Measurements from ENCODE around the gene PABPN1L. TPM values are rescaled to one million over a fixed set of nuclear protein-coding genes. Genes with fewer than 3 reads are reported as not detected.
"Not testable (repeated sequence)": the region's sequence is repeated elsewhere in the genome, so short reads cannot be mapped to it uniquely, and the experiment has no call there.

Gene PABPN1L
- total RNA-seq, 4 donors from 2014 or later = not detected

- Histone ChIP-seq H3K27ac (no peak overlapping the region), H3K9me3 (no peaks in the 10 kb centered on the region), H3K4me3 (no peak overlapping the region), H3K27me3 (peaks cover 0 to 34% (median 0%) of the 10 kb centered on the region in 4 donors), H3K4me1 (no peaks in the 10 kb centered on the region), H3K36me3 (peaks cover 0 to 16% (median 0%) of the 10 kb centered on the region in 3 donors)
- TF ChIP-seq POLR2A (IDR thresholded peaks at IDR 0.05) (no peak), CTCF (IDR thresholded peaks at IDR 0.05) (no peak)
- intact Hi-C loops (cut with DNase I) = no loop called here
- 87% methylated on average over 15 to 23 of the region's 57 CpGs for WGBS, 2 donors
- no peak for DNase-seq
Measured at GRCh38 chr16:88896238-88897070, 30.0 kb upstream of the PABPN1L start.

- 60% methylated on average over 1 of the region's 22 CpGs; no CpG with 5 or more reads in 1 of the 2 donors for WGBS, 2 donors
- DNase-seq = no peak
- no peaks in the 10 kb centered on the region for H3K9me3 ChIP-seq
- H3K27me3 ChIP-seq = peaks cover 0 to 25% (median 0%) of the 10 kb centered on the region in 4 donors
- no peak overlapping the region for H3K4me3 ChIP-seq
- H3K4me1 ChIP-seq = no peaks in the 10 kb centered on the region
- intact Hi-C loops (cut with DNase I) = no loop called here
- peaks cover 0 to 5% (median 0%) of the 10 kb centered on the region in 3 donors for H3K36me3 ChIP-seq
- H3K27ac ChIP-seq = no peak overlapping the region
- no peak for TF ChIP-seq POLR2A (IDR thresholded peaks at IDR 0.05)
Measured at GRCh38 chr16:88895335-88895734, 28.9 kb upstream of the PABPN1L start.

GRCh38 chr16:88894681-88895300, 28.3 kb upstream of the PABPN1L start:
- 92% methylated on average over 2 of the region's 21 CpGs; no CpG with 5 or more reads in 1 of the 2 donors for WGBS, 2 donors
- Histone ChIP-seq H3K4me3 (no peak overlapping the region), H3K9me3 (no peaks in the 10 kb centered on the region), H3K27me3 (peaks cover 0 to 19% (median 0%) of the 10 kb centered on the region in 4 donors), H3K4me1 (no peaks in the 10 kb centered on the region), H3K36me3 (no peaks in the 10 kb centered on the region), H3K27ac (no peak overlapping the region)
- intact Hi-C loops (cut with DNase I) = no loop called here
- no peak for DNase-seq
- TF ChIP-seq POLR2A (IDR thresholded peaks at IDR 0.05) (no peak), CTCF (IDR thresholded peaks at IDR 0.05) (no peak)

GRCh38 chr16:88894266-88894665, 27.8 kb upstream of the PABPN1L start:
- intact Hi-C loops (cut with DNase I); DNase-seq; H3K27ac ChIP-seq; H3K9me3 ChIP-seq; H3K36me3 ChIP-seq; H3K4me1 ChIP-seq; H3K4me3 ChIP-seq: not testable (repeated sequence)
- WGBS, 2 donors = 92 to 100% methylated on average over 1 to 5 of the region's 6 CpGs
- H3K27me3 ChIP-seq = peaks cover 0 to 14% (median 0%) of the 10 kb centered on the region in 4 donors

- intact Hi-C loops (cut with DNase I) = no loop called here
- peaks cover 0 to 4% (median 0%) of the 10 kb centered on the region in 3 donors for H3K4me1 ChIP-seq
- peaks cover 0 to 10% (median 0%) of the 10 kb centered on the region in 4 donors for H3K27me3 ChIP-seq
- no peaks in the 10 kb centered on the region for H3K9me3 ChIP-seq
- no peaks in the 10 kb centered on the region for H3K36me3 ChIP-seq
- H3K27ac ChIP-seq = no peak overlapping the region
- no peak overlapping the region for H3K4me3 ChIP-seq
- DNase-seq = no peak
- TF ChIP-seq CTCF (IDR thresholded peaks at IDR 0.05) = no peak
- no peak for TF ChIP-seq POLR2A (IDR thresholded peaks at IDR 0.05)
- 90% methylated on average over 2 of the region's 19 CpGs; no CpG with 5 or more reads in 1 of the 2 donors for WGBS, 2 donors
Measured at GRCh38 chr16:88893127-88893968, 26.9 kb upstream of the PABPN1L start.
